Measurements from ENCODE around the gene PCNX2.
"Not testable (repeated sequence)": the region's sequence is repeated elsewhere in the genome, so short reads cannot be mapped to it uniquely, and the experiment has no call there.

- not testable (repeated sequence) for TF ChIP-seq CTCF (conservative IDR thresholded peaks at IDR 0.05 in 1 of 2, IDR thresholded peaks at IDR 0.05 in 1 of 2; ENCODE audit: low read depth in 1 of 2, low read length in 2 of 2); EZH2 (IDR thresholded peaks at IDR 0.05; ENCODE audit: low read length, missing control alignments)
Measured at GRCh38 chr1:233129031-233129430, 166.5 kb downstream of the PCNX2 start.
